Astrocyte of the cerebellum (primary cell): ENCODE data around the gene CHRNG.

Experiments used
- DNase-seq: peaks from one replicate; pipeline ENCODE4 v3.0.0-alpha.2; 2011; ENCODE audit warnings: low read depth
- H3K4me3 ChIP-seq: 2 replicates; pipeline ENCODE4 v1.5.1; 2011; ENCODE audit warnings: mild to moderate bottlenecking, low read depth, low read length, moderate library complexity
- in situ Hi-C: cut with HindIII; loops from 2 replicates; pipeline ENCODE4 v1.10.0; 2017; ENCODE audit warnings: low sequenced_read_pairs
- TF ChIP-seq, protein P1 (sequence below): IDR thresholded peaks from 2 replicates; pipeline ENCODE4 v1.5.1; 2012; ENCODE audit warnings: low read length, low read depth, moderate library complexity, mild to moderate bottlenecking; ENCODE audit errors: missing control alignments

The CHRNG gene

DNA sequence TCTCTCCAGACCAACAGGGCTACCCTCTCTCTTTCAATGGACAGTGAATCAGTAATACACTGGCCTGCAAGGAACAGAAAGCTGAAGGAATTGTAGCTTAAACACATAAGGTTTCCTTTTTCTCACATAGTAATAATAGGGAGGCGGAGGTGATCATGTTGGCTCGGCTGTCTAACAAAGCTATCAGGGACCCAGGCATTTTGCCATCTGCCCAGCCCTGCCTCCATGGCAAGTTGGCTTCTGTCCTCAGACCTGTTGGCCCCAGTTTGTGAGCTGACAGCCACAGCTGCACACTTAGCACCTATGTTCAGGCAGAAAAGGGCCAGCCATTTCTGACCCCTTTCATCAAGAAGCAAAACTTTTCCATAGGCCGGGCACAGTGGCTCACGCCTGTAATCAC is 2.0 kb upstream of the CHRNG start:
- TF ChIP-seq, protein P1, sequence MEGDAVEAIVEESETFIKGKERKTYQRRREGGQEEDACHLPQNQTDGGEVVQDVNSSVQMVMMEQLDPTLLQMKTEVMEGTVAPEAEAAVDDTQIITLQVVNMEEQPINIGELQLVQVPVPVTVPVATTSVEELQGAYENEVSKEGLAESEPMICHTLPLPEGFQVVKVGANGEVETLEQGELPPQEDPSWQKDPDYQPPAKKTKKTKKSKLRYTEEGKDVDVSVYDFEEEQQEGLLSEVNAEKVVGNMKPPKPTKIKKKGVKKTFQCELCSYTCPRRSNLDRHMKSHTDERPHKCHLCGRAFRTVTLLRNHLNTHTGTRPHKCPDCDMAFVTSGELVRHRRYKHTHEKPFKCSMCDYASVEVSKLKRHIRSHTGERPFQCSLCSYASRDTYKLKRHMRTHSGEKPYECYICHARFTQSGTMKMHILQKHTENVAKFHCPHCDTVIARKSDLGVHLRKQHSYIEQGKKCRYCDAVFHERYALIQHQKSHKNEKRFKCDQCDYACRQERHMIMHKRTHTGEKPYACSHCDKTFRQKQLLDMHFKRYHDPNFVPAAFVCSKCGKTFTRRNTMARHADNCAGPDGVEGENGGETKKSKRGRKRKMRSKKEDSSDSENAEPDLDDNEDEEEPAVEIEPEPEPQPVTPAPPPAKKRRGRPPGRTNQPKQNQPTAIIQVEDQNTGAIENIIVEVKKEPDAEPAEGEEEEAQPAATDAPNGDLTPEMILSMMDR: no peak
- no peak for DNase-seq
- in situ Hi-C loops: no loop called here
- H3K4me3 ChIP-seq: no peak overlapping the region

DNA sequence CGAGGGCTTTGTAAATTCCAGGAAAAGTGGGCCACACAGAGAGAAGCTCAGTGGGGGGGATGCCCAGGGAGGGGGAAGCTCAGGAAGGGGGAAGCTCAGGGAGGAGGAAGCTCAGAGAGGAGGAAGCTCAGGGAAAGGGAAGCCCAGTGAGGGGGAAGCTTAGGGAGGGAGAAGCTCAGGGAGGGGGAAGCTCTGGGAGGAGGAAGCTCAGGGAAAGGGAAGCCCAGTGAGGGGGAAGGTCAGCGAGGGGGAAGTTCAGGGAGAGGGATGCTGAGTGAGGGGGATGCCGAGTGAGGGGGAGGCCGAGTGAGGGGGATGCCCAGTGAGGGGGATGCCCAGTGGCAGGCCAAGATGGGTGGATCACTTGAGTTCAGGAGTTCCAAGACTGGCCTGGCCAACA is 821 bp upstream of the CHRNG start:
- no peak for DNase-seq
- no peak overlapping the region for H3K4me3 ChIP-seq
- in situ Hi-C loops: no loop called here
- TF ChIP-seq, protein P1: no peak

DNA sequence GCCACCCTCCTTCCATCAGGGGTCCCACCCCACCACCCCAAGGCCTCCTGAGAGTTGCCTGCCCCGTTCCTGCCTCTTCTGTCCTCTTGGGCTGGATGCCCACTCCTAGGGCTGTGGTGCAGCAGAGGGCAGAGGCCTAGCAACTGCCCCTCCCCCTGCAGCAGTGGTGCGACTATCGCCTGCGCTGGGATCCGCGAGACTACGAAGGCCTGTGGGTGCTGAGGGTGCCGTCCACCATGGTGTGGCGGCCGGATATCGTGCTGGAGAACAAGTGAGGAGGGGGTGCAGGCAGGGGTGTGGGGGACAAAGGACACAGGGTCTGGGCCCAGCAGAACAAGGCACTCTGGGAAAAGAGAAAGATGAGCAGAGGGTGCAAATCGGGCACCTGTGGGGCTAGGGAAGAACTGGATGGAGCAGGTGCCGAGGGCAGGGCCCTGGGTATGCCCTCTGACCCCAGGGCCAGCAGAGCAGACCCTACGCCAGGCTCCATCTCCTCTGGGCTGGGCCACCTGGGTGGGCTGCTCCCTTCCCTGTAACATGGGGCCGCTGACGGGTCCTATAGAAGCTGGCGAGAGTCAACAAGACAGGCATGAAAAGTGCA is 1.0 kb downstream of the CHRNG start:
- TF ChIP-seq, protein P1: no peak
- no peak for DNase-seq
- in situ Hi-C loops: no loop called here
- no peak overlapping the region for H3K4me3 ChIP-seq

DNA sequence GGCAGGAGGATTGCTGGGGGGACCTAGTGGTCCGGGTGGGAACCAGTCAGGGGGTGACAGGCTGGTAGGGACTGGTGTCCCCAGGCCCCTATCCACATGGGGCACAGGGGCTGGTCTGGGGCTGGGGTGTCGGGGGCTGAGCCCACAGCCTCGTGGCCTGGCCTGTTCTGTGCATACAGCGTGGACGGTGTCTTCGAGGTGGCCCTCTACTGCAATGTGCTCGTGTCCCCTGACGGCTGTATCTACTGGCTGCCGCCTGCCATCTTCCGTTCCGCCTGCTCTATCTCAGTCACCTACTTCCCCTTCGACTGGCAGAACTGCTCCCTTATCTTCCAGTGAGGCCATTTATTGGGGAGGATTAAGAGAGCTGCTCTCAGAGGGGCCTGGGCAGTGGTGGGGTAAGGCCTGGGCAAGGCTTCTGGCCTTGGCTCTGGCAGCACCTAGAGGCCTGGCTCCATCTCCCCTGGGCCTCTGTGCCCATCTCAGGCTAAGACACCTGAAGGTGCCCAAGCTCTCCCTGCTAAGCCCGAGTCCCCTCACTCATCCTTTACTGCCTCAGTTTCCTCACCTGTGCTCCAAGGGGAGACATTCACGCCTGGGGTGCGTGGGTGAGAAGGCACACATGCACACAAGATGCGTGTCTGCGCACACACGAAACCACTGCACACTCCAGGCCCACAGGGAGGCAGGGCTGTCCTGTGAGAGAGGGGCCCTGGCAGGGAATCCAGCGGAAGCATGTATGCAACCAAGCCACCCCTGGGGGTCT is 1.9 kb downstream of the CHRNG start:
- in situ Hi-C loops: no loop called here
- TF ChIP-seq, protein P1: no peak
- no peak for DNase-seq
- H3K4me3 ChIP-seq: no peak overlapping the region

DNA sequence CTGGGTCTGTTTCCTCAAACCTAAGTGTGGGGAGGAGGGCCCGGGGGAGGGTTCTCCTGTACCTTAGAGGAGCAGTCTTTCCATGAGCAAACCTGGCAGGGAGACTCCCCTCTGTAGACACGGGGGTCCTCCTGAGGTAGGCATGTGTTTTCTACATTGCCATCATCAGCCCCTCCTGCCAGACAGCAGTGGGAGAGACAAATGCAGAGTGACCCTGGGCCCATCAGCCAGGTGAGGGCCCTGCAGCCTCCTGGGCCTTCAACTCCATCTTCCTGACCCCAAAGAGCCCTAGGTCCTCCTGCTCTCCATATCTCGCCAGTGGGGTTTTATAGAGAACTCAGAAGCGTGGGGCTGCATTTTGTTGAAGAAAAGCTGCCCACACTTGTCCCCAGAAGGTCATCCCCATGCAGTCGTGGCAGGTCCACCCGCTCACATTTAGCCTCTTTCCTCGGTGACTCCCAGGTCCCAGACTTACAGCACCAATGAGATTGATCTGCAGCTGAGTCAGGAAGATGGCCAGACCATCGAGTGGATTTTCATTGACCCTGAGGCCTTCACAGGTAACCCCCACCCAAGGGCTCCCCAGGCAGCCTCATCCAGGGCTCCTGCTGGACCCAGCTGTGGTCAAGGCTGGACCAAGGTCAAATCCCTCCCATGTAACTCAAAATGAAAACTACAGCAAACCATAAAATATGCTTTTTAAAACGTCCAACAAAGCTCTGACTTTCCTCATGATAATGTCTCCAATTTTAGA is 2.6 kb downstream of the CHRNG start:
- no peak for DNase-seq
- no peak overlapping the region for H3K4me3 ChIP-seq
- in situ Hi-C loops: no loop called here
- TF ChIP-seq, protein P1: no peak

DNA sequence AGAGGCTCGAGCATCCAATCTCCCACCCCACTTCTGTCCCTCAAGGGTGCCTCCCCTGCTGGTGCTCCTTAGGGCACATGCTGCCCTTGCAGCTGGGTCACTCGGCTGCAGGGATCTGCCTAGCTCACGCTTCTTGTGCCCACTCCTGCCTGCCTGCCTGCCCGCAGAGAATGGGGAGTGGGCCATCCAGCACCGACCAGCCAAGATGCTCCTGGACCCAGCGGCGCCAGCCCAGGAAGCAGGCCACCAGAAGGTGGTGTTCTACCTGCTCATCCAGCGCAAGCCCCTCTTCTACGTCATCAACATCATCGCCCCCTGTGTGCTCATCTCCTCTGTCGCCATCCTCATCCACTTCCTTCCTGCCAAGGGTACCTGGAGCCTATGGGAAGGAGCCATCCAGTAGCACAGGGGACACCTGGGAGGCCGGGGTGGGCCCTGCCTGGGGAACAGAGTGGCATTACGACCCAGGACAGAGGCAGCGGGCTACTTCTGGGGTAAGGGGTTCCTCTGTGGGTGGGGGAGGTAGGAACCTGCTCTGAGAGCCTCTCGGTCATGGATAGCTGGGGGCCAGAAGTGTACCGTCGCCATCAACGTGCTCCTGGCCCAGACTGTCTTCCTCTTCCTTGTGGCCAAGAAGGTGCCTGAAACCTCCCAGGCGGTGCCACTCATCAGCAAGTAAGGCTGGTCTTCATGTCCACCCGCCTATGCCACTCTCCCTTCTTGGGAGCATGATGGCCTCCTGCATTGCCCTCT is 3.4 kb downstream of the CHRNG start:
- H3K4me3 ChIP-seq: no peak overlapping the region
- DNase-seq: no peak
- in situ Hi-C loops: no loop called here
- TF ChIP-seq, protein P1: no peak
